Esophagus muscularis mucosa (tissue), 4 donors: ENCODE results near the gene MYH10. TPM values are rescaled to one million over a fixed set of nuclear protein-coding genes. Genes with fewer than 3 reads are reported as not detected.

Source experiments
- DNase-seq: peaks from one replicate; pipeline ENCODE4 v3.0.0-alpha.2; 2017; ENCODE audit errors: extremely low spot score
- H3K27ac ChIP-seq, 4 donors: fragments of 200-600 bp; sonication (generic); replicated peaks in 1 of 4; 1 replicate in 3 of 4; 2 replicates in 1 of 4; pipeline ENCODE4 v1.5.1; 2016 to 2019; ENCODE audit warnings: mild to moderate bottlenecking in 1 of 4
- H3K27me3 ChIP-seq, 4 donors: fragments of 200-600 bp; sonication (generic); one replicate each; pipeline versions ENCODE4 v1.5.1 to v1.6.0; 2016 to 2019
- H3K36me3 ChIP-seq, 4 donors: fragments of 200-600 bp; sonication (generic); one replicate each; pipeline ENCODE4 v1.5.1; 2016 to 2019
- H3K4me1 ChIP-seq, 4 donors: fragments of 200-600 bp; sonication (generic); one replicate each; pipeline ENCODE4 v1.5.1; 2016 to 2019
- H3K4me3 ChIP-seq, 4 donors: fragments of 200-600 bp; sonication (generic); 1 replicate in 2 of 4; 2 replicates in 2 of 4; pipeline ENCODE4 v1.5.1; 2016 to 2019; ENCODE audit warnings: mild to moderate bottlenecking in 4 of 4, moderate library complexity in 1 of 4
- H3K9me3 ChIP-seq, 4 donors: fragments of 200-600 bp; sonication (generic); 1 replicate in 3 of 4; 2 replicates in 1 of 4; pipeline ENCODE4 v1.5.1; 2016 to 2019
- EP300 ChIP-seq: sonication (generic); formaldehyde crosslinking; IDR thresholded peaks from one replicate; pipeline ENCODE4 v1.6.1; 2017; ENCODE audit warnings: antibody characterized with exemption
- POLR2A ChIP-seq: fragments of 450-650 bp; IDR thresholded peaks from one replicate; pipeline ENCODE4 v1.6.1; 2017; ENCODE audit warnings: antibody characterized with exemption, moderate library complexity, mild to moderate bottlenecking, low read depth
- POLR2AphosphoS5 ChIP-seq, 2 donors: sonication (generic); formaldehyde crosslinking; IDR thresholded peaks; one replicate each; pipeline ENCODE4 v1.6.1; 2017; ENCODE audit warnings: antibody characterized with exemption in 2 of 2
- WGBS: methylation state at CpG from one replicate; pipeline ENCODE4 v1.1.5; 2018; 5-methylcytosine and 5-hydroxymethylcytosine counted together
- intact Hi-C: fragments of 100-400 bp; cut with DNase I; formaldehyde crosslinking; loops from one replicate; pipeline ENCODE4 v1.15.1; 2023
- total RNA-seq, 4 donors: library from RNA; depleted of rRNA; stranded (reverse); fragments of >200 nt; gene quantifications; one replicate each; pipeline versions ENCODE4 v1.1.0 to v1.2.1, GENCODE V29; 2016
- TF ChIP-seq, protein P1 (sequence below), 3 experiments: fragments of 200-600 bp in 2 of 3; fragments of 450-650 bp in 1 of 3; sonication (generic) in 2 of 3; IDR thresholded peaks; one replicate each; pipeline ENCODE4 v1.5.1; 2017 to 2019; ENCODE audit warnings: antibody characterized with exemption in 3 of 3, mild to moderate bottlenecking in 2 of 3, moderate library complexity in 1 of 3

The MYH10 gene
- total RNA-seq, 4 donors from 2014 or later, result 18.9 to 42.0 (median 29.3) TPM

GRCh38 chr17:8576559-8577294, 53.8 kb downstream of the MYH10 start:
- no peak for TF ChIP-seq POLR2AphosphoS5 (IDR thresholded peaks at IDR 0.05)
- TF ChIP-seq, protein P1, sequence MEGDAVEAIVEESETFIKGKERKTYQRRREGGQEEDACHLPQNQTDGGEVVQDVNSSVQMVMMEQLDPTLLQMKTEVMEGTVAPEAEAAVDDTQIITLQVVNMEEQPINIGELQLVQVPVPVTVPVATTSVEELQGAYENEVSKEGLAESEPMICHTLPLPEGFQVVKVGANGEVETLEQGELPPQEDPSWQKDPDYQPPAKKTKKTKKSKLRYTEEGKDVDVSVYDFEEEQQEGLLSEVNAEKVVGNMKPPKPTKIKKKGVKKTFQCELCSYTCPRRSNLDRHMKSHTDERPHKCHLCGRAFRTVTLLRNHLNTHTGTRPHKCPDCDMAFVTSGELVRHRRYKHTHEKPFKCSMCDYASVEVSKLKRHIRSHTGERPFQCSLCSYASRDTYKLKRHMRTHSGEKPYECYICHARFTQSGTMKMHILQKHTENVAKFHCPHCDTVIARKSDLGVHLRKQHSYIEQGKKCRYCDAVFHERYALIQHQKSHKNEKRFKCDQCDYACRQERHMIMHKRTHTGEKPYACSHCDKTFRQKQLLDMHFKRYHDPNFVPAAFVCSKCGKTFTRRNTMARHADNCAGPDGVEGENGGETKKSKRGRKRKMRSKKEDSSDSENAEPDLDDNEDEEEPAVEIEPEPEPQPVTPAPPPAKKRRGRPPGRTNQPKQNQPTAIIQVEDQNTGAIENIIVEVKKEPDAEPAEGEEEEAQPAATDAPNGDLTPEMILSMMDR (IDR thresholded peaks at IDR 0.05), result no peak
- no peak for TF ChIP-seq EP300
- no peak for TF ChIP-seq POLR2A
- H3K27ac ChIP-seq, result no peak overlapping the region
- peaks cover 0 to 7% (median 3%) of the 10 kb centered on the region in 4 donors for H3K36me3 ChIP-seq
- DNase-seq, result no peak
- no peaks in the 10 kb centered on the region for H3K4me1 ChIP-seq
- H3K4me3 ChIP-seq, result no peak overlapping the region
- no peaks in the 10 kb centered on the region for H3K27me3 ChIP-seq
- intact Hi-C loops, result no loop called here
- H3K9me3 ChIP-seq, result no peaks in the 10 kb centered on the region
- 91% methylated on average over 3 of the region's 3 CpGs for WGBS

- TF ChIP-seq POLR2A (no peak), POLR2AphosphoS5 (IDR thresholded peaks at IDR 0.05) (no peak), EP300 (no peak)
- TF ChIP-seq, protein P1 (IDR thresholded peaks at IDR 0.05), result peak; percentile 29 to 37 (median 33)
- Histone ChIP-seq H3K27ac (no peak overlapping the region), H3K9me3 (no peaks in the 10 kb centered on the region), H3K4me1 (no peaks in the 10 kb centered on the region), H3K4me3 (no peak overlapping the region), H3K27me3 (no peaks in the 10 kb centered on the region), H3K36me3 (peaks cover 0 to 7% (median 3%) of the 10 kb centered on the region in 4 donors)
- intact Hi-C loops, result loop anchor here (2.0 kb wide), 1 partner anchor 172 kb away; no protein-coding TSS in a partner anchor
- WGBS, result 67% methylated on average over 9 of the region's 9 CpGs
- no peak for DNase-seq
Measured at GRCh38 chr17:8574687-8575086, 55.8 kb downstream of the MYH10 start.

DNA sequence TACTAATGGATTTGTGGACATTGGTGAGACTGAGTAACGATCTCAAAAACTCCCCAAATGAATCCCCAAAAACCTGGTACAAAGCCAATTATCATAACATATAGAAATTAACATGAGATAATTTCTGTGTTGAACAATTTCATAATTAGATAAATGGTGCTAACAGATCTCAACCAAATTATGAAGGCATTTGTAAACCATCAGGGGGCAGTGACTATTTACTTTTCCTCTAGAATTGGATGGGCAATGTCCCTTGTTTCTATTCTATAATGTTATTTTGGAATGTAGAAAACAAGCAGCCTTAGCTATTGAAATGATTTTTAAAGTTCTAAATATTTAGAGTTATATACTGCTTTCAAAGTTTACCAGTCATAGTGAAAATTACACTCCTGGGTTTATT, 57.8 kb downstream of the MYH10 start:
- no peaks in the 10 kb centered on the region for H3K27me3 ChIP-seq
- H3K36me3 ChIP-seq, result peaks cover 0 to 25% (median 17%) of the 10 kb centered on the region in 4 donors
- DNase-seq, result no peak
- WGBS, result 73% methylated on average over 1 of the region's 1 CpG
- H3K4me3 ChIP-seq, result no peak overlapping the region
- intact Hi-C loops, result no loop called here
- TF ChIP-seq, protein P1 (IDR thresholded peaks at IDR 0.05), result peak in 2 of 3 experiments; percentile 8 to 24
- no peak for TF ChIP-seq EP300
- no peaks in the 10 kb centered on the region for H3K9me3 ChIP-seq
- H3K27ac ChIP-seq, result no peak overlapping the region
- H3K4me1 ChIP-seq, result no peaks in the 10 kb centered on the region

GRCh38 chr17:8563981-8564602, 66.4 kb downstream of the MYH10 start:
- TF ChIP-seq EP300 (no peak), POLR2AphosphoS5 (IDR thresholded peaks at IDR 0.05) (no peak), POLR2A (no peak)
- TF ChIP-seq, protein P1 (IDR thresholded peaks at IDR 0.05), result no peak
- Histone ChIP-seq H3K9me3 (no peaks in the 10 kb centered on the region), H3K4me3 (no peak overlapping the region), H3K27ac (no peak overlapping the region), H3K4me1 (peaks cover 0 to 14% (median 10%) of the 10 kb centered on the region in 4 donors), H3K36me3 (peaks cover 0 to 35% (median 19%) of the 10 kb centered on the region in 4 donors), H3K27me3 (no peaks in the 10 kb centered on the region)
- WGBS, result 42% methylated on average over 7 of the region's 7 CpGs
- intact Hi-C loops, result no loop called here
- no peak for DNase-seq
